GM23248 (cell line): Measurements from ENCODE around the gene DYRK1A.

Experiments used
- EZH2 ChIP-seq: fragments of 200-600 bp; sonication (generic); IDR thresholded peaks from 2 replicates; pipeline ENCODE4 v1.6.1; 2018; ENCODE audit warnings: antibody characterized with exemption, mild to moderate bottlenecking; ENCODE audit not compliant: insufficient read depth, poor library complexity, severe bottlenecking
- EZH2phosphoT487 ChIP-seq: fragments of 200-600 bp; sonication (generic); IDR thresholded peaks from 2 replicates; pipeline ENCODE4 v1.6.1; 2018; ENCODE audit warnings: antibody characterized with exemption, moderate library complexity, mild to moderate bottlenecking, low read depth; ENCODE audit not compliant: insufficient read depth

DNA sequence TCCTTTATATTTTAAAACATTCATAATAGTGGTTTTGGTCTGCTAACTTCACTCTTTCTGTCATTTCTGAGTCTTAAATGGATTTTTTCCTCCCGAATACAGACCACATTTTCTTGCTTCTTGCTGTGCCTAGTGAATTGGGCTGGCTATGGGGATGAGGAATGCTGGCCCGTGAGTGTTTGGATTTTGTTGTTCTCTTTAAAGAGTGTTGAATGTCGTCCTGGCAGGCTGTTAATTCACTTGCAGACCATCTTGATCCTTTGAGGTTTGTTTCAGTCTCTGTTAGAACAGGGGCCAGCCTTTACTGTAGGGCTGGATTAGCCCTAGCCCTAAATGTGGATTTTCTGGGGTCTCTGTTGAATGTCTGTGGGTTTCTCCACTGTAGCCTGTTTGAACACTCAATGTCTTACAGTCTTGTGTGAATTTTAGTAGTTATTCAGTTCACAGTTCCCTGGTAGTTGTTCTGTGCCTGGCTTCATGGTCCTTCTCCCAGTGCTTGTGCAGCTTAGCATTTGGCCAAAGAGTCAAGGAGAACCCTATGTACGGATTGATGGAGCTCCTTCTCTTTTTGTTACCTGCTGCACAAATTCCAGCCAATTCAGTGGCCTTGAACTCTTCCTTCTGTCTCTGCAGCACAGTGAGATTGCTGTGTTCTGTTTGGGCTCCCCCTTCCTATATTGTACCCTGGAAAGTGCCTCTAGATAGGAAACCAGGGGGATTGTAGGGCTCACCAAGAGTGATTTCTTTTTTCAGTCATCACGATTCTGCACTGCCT, 95.7 kb downstream of the DYRK1A start:
- TF ChIP-seq EZH2 (no peak), EZH2phosphoT487 (no peak)
